Measurements from ENCODE around the gene PITX1.
"Not testable (repeated sequence)": the region's sequence is repeated elsewhere in the genome, so short reads cannot be mapped to it uniquely, and the experiment has no call there.

Gene PITX1

GRCh38 chr5:135033901-135034235, at the start of gene PITX1:
PITX1 (minus strand) TSS chr5:135034228; CDS start chr5:135033881, 347 bp downstream.
- no peak for DNase-seq (ENCODE audit: low spot score)
- TF ChIP-seq CTCF (IDR thresholded peaks at IDR 0.05) = no peak
- peak within 1 kb of the TSS; percentile 74 for H3K4me3 ChIP-seq

GRCh38 chr5:135083334-135083733, 49.3 kb upstream of the PITX1 start:
- H3K27ac ChIP-seq; DNase-seq (ENCODE audit: low spot score); H3K4me3 ChIP-seq: not testable (repeated sequence)

More at GRCh38 chr5:135033901-135034235, at the start of gene PITX1:
- no peak within 1 kb of the TSS for H3K27ac ChIP-seq

GRCh38 chr5:135081240-135081639, 47.2 kb upstream of the PITX1 start:
- Histone ChIP-seq H3K4me3 (no peak overlapping the region), H3K27ac (no peak overlapping the region)
- TF ChIP-seq CTCF (IDR thresholded peaks at IDR 0.05) = no peak
- no peak for DNase-seq (ENCODE audit: low spot score)

- H3K27ac ChIP-seq = no peak overlapping the region
- H3K4me3 ChIP-seq = no peak overlapping the region
- peak; percentile 43 for DNase-seq (ENCODE audit: low spot score)
- no peak for TF ChIP-seq CTCF (IDR thresholded peaks at IDR 0.05)
Measured at GRCh38 chr5:135079760-135080159, 45.7 kb upstream of the PITX1 start.

GRCh38 chr5:135079099-135079681, 45.2 kb upstream of the PITX1 start:
- no peak for TF ChIP-seq CTCF (IDR thresholded peaks at IDR 0.05)
- peak; percentile 8 for DNase-seq (ENCODE audit: low spot score)

GRCh38 chr5:135076801-135077200, 42.8 kb upstream of the PITX1 start:
- H3K27ac ChIP-seq = no peak overlapping the region
- peak; percentile 46 for DNase-seq (ENCODE audit: low spot score)

More at GRCh38 chr5:135079099-135079681, 45.2 kb upstream of the PITX1 start:
- Histone ChIP-seq H3K27ac (no peak overlapping the region), H3K4me3 (no peak overlapping the region)

GRCh38 chr5:135076051-135076491, 42.0 kb upstream of the PITX1 start:
- Histone ChIP-seq H3K4me3 (no peak overlapping the region), H3K27ac (no peak overlapping the region)
- no peak for TF ChIP-seq CTCF (IDR thresholded peaks at IDR 0.05)
- DNase-seq (ENCODE audit: low spot score) = peak; percentile 28

More at GRCh38 chr5:135076801-135077200, 42.8 kb upstream of the PITX1 start:
- no peak overlapping the region for H3K4me3 ChIP-seq
- TF ChIP-seq CTCF (IDR thresholded peaks at IDR 0.05) = no peak

Measured in coronary artery (tissue), 2 donors.